HFFc6 (cell line): ENCODE measurements around the gene KDM5B. TPM values are rescaled to one million over a fixed set of nuclear protein-coding genes. Genes with fewer than 3 reads are reported as not detected.
A peak's percentile ranks its signal among the peaks of the same experiment; 100 is the strongest.

Source experiments
- DNase-seq: peaks from one replicate; pipeline ENCODE4 v3.0.0-alpha.2; 2018
- H3K27ac Mint-ChIP-seq: 2 replicates; pipeline ENCODE4 v1.8.0; 2020; ENCODE audit warnings: mild to moderate bottlenecking, mixed read lengths
- H3K27me3 Mint-ChIP-seq: 2 replicates; pipeline ENCODE4 v1.8.0; 2021; ENCODE audit warnings: mild to moderate bottlenecking, moderate library complexity, mixed read lengths; ENCODE audit not compliant: insufficient read depth
- H3K36me3 Mint-ChIP-seq: 2 replicates; pipeline ENCODE4 v1.8.0; 2021; ENCODE audit warnings: low read depth, mixed read lengths
- H3K4me1 Mint-ChIP-seq: 2 replicates; pipeline ENCODE4 v1.8.0; 2020; ENCODE audit warnings: low read depth, mixed read lengths
- H3K4me3 Mint-ChIP-seq: 2 replicates; pipeline ENCODE4 v1.8.0; 2020; ENCODE audit warnings: mild to moderate bottlenecking, moderate library complexity, mixed read lengths
- H3K9me3 Mint-ChIP-seq: 2 replicates; pipeline ENCODE4 v1.8.0; 2020; ENCODE audit warnings: mild to moderate bottlenecking, mixed read lengths
- total RNA-seq, 6 experiments: library from RNA; stranded (reverse); fragmentation: NEBNext Ultra II Directional; extraction: Animal tissue kit (Norgen Biotek cat#: 25700); gene quantifications; 2 replicates in 1 of 6; 3 replicates in 5 of 6; pipeline ENCODE4 v1.2.3, GENCODE V29; 2021
- TF ChIP-seq, protein P1 (sequence below): fragments of 200-600 bp; sonication (generic); IDR thresholded peaks from 2 replicates; pipeline ENCODE4 v1.5.0; 2021; ENCODE audit warnings: antibody characterized with exemption, mild to moderate bottlenecking

The KDM5B gene
- total RNA-seq, 6 experiments from 2014 or later = 48.1 to 65.5 (median 53.5) TPM

DNA sequence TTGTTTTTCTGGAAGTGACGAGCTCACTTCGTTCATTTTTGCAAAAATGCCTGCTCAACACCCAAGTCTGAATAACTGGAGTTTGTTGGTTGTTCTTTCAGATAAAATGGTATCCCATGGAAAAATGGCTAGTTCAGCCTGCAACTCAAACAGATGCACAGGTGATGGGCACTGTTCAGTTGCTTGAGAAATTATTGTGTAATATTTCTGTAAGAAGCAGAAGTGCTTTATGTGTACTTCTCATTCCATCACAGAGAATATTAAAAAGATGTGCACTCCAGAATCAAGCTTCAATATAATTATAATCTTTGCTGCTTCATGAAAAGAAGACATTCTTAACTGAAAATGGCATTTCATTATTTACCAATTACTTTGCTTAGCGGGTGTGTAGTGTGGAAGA is 107.0 kb downstream of the KDM5B start:
- Mint-ChIP-seq H3K9me3 (no peaks in the 10 kb centered on the region), H3K4me1 (no peaks in the 10 kb centered on the region), H3K36me3 (no peaks in the 10 kb centered on the region), H3K27me3 (peaks cover 49% of the 10 kb centered on the region), H3K4me3 (no peak overlapping the region), H3K27ac (no peak overlapping the region)
- TF ChIP-seq, protein P1, sequence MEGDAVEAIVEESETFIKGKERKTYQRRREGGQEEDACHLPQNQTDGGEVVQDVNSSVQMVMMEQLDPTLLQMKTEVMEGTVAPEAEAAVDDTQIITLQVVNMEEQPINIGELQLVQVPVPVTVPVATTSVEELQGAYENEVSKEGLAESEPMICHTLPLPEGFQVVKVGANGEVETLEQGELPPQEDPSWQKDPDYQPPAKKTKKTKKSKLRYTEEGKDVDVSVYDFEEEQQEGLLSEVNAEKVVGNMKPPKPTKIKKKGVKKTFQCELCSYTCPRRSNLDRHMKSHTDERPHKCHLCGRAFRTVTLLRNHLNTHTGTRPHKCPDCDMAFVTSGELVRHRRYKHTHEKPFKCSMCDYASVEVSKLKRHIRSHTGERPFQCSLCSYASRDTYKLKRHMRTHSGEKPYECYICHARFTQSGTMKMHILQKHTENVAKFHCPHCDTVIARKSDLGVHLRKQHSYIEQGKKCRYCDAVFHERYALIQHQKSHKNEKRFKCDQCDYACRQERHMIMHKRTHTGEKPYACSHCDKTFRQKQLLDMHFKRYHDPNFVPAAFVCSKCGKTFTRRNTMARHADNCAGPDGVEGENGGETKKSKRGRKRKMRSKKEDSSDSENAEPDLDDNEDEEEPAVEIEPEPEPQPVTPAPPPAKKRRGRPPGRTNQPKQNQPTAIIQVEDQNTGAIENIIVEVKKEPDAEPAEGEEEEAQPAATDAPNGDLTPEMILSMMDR = no peak
- DNase-seq = no peak

DNA sequence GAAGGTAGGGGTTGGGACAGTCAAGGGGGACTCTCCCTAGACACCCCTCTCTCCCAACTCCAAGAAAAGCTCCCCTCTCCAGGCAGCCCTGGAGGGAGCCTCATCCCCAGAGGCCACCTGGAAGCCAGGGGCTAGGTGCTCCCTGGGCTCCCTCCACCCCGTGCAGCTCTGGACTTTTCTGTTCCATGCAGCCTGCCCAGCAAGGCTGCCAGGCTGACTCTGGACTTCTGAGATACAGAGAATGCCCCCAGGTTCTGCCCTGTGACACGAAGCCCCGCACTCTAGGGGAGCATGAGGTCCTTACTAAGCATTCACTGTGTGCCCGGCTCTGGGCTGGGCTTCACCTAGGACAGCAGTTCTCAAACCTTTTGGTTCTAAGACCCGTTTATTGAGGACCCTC is 108.2 kb downstream of the KDM5B start:
- Mint-ChIP-seq H3K27me3 (peaks cover 50% of the 10 kb centered on the region), H3K27ac (no peak overlapping the region), H3K4me1 (no peaks in the 10 kb centered on the region), H3K9me3 (no peaks in the 10 kb centered on the region), H3K36me3 (no peaks in the 10 kb centered on the region), H3K4me3 (no peak overlapping the region)
- TF ChIP-seq, protein P1 = no peak
- no peak for DNase-seq

DNA sequence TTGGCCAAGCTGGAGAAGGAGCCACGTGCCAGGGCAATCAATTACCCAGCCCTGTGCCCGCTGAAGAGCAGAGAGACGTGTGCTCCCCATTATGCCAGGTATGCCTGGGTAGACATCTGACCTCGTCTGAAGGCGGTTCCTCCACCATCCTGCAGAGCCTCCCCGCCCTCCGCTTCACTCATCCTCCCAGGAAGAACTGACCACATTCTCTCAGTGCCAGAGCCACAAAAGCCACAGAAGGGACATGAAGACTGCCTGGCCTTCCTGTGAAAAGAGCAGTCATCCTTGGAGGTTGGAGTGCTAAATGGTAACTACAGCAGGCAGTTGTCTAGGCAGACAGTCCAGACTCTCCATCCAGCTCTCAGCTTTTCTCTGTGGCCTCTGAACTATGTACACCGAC is 109.9 kb downstream of the KDM5B start:
- H3K27me3 Mint-ChIP-seq = peaks cover 36% of the 10 kb centered on the region
- no peak overlapping the region for H3K27ac Mint-ChIP-seq
- H3K4me3 Mint-ChIP-seq = no peak overlapping the region
- DNase-seq = no peak
- TF ChIP-seq, protein P1 = no peak
- no peaks in the 10 kb centered on the region for H3K4me1 Mint-ChIP-seq
- no peaks in the 10 kb centered on the region for H3K36me3 Mint-ChIP-seq
- H3K9me3 Mint-ChIP-seq = no peaks in the 10 kb centered on the region

DNA sequence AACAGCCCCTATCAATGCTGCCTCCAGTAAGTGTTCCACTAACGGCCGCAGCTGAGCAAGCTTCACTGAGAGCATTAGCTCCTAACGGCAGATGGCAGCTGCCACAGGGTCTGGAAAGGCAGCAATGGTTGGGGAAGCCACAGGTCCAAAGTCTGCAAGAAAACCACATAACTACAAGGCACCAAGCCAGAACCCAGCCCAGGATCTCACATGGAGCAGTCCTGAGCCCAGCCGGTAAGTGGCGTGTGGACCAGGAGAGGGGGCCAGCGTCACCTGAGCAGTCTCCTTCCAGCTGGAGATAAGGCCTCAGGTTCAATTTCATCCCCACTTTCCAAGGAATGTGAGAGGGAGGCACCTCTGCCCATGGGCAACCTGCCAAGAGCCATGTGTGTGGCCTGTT is 111.2 kb downstream of the KDM5B start:
- Mint-ChIP-seq H3K27me3 (peaks cover 28% of the 10 kb centered on the region), H3K4me3 (no peak overlapping the region), H3K9me3 (no peaks in the 10 kb centered on the region), H3K27ac (no peak overlapping the region), H3K36me3 (no peaks in the 10 kb centered on the region), H3K4me1 (no peaks in the 10 kb centered on the region)
- TF ChIP-seq, protein P1 = no peak
- DNase-seq = no peak

DNA sequence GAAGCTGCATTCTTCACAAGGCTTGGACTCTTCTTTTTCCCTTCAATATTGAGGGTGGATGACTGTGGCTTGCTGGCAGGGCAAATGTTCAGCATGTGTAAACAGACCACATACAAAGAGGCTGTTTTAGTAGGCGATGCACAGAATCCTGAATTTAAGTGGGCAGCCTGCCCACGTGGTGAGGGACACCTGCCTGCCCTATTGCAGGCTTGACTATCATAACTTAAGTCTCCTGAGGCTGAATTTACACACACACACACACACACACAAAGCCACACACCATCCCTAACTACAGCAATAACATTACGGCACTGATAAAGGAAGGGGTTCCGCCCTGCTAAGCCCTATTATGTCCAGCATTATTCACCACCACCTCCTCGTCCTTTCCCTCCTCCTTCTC is 113.9 kb downstream of the KDM5B start:
- Mint-ChIP-seq H3K27me3 (peaks cover 33% of the 10 kb centered on the region), H3K4me3 (no peak overlapping the region), H3K36me3 (no peaks in the 10 kb centered on the region), H3K9me3 (no peaks in the 10 kb centered on the region), H3K27ac (no peak overlapping the region), H3K4me1 (no peaks in the 10 kb centered on the region)
- no peak for DNase-seq
- TF ChIP-seq, protein P1 = no peak

DNA sequence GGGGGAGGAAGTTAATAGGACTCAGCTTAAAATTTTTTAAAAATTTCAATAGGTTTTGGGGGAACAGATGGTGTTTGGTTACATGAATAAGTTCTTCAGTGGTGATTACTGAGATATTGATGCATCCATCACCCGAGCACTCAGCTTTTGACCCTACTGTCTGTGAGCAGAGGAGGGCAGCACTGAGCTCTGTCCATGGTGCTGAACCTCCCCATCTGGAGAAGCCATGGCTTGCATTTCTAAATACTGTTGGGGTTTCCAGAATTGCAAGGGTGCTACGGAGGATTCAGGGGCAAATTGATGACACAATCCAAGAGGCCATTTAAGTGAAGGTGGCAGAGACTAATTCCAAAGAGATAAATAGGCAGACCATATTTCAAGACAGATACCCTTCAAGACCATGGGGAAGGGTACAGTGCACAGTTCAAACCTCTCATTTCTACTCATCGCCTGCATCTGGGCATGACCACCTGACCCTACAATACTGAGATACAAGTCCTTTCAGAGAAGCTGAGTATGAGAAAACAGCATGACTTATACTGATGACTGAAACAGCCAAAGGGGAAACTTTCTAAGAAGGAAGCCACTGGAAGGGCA is 115.2 kb downstream of the KDM5B start:
- peaks cover 44% of the 10 kb centered on the region for H3K27me3 Mint-ChIP-seq

More for the DNA sequence above, 115.2 kb downstream of the KDM5B start:
- no peak overlapping the region for H3K27ac Mint-ChIP-seq
- H3K36me3 Mint-ChIP-seq = no peaks in the 10 kb centered on the region
- H3K4me3 Mint-ChIP-seq = no peak overlapping the region
- H3K9me3 Mint-ChIP-seq = no peaks in the 10 kb centered on the region
- TF ChIP-seq, protein P1 = peak; percentile 66
- H3K4me1 Mint-ChIP-seq = no peaks in the 10 kb centered on the region
- peak; percentile 41 for DNase-seq
